ENCODE measurements around the gene FGF22. TPM values are rescaled to one million over a fixed set of nuclear protein-coding genes. Genes with fewer than 3 reads are reported as not detected.

Gene FGF22
- total and polyA plus RNA-seq, 2 donors (not counting 1 experiment from before 2014, with no cell fraction given): 0.34 to 2.9 TPM

DNA sequence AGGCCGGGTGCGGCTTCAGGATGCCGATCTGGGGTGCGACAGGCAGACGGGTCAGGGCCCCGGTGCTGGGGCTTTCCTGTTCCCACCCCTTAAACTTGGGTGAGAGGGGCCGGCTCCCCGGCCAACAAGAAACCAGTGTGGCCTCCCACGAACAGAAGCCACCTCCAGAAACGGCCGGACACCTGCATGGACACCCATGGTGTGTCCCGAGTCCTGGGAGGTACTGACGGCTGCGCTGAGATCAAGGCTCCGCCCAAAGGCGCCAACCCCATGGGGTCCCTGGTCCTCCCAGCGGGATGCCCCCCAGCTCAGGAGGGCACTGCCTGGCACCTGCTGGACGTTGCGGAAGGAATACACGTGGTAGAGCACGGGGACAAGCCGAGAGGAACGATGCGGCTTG, 17.9 kb upstream of the FGF22 start:
- no peaks in the 10 kb centered on the region for H3K27me3 ChIP-seq (replicated peaks in 1 of 4; ENCODE audit: control extremely low read depth in 1 of 4, control insufficient read depth in 3 of 4, insufficient read depth in 4 of 4, low read length in 3 of 4)
- no peak overlapping the region for H3K27ac Mint-ChIP-seq
- DNase-seq (no peak), ATAC-seq (ENCODE audit: low read depth) (no peak)
- H3K4me3 ChIP-seq (ENCODE audit: control extremely low read depth in 1 of 5, extremely low read depth in 1 of 5, insufficient read depth in 1 of 5, low read depth in 2 of 5, low read length in 4 of 5): no peak overlapping the region
- ChIA-PET POLR2A (no interaction called here), CTCF (no interaction called here)
- intact Hi-C loops (cut with micrococcal nuclease): no loop called here
- H3K36me3 ChIP-seq (replicated peaks in 1 of 2; ENCODE audit: control extremely low read depth in 1 of 2, control insufficient read depth in 1 of 2, extremely low read depth in 1 of 2, insufficient read depth in 2 of 2, low read length in 1 of 2): peaks cover 0 to 40% of the 10 kb centered on the region in 2 experiments
- TF ChIP-seq, protein P1, sequence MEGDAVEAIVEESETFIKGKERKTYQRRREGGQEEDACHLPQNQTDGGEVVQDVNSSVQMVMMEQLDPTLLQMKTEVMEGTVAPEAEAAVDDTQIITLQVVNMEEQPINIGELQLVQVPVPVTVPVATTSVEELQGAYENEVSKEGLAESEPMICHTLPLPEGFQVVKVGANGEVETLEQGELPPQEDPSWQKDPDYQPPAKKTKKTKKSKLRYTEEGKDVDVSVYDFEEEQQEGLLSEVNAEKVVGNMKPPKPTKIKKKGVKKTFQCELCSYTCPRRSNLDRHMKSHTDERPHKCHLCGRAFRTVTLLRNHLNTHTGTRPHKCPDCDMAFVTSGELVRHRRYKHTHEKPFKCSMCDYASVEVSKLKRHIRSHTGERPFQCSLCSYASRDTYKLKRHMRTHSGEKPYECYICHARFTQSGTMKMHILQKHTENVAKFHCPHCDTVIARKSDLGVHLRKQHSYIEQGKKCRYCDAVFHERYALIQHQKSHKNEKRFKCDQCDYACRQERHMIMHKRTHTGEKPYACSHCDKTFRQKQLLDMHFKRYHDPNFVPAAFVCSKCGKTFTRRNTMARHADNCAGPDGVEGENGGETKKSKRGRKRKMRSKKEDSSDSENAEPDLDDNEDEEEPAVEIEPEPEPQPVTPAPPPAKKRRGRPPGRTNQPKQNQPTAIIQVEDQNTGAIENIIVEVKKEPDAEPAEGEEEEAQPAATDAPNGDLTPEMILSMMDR (IDR thresholded peaks at IDR 0.05): no peak
- no peak for TF ChIP-seq EZH2 (IDR thresholded peaks at IDR 0.05; ENCODE audit: borderline replicate concordance, insufficient read depth, low read depth, low read length, poor library complexity, severe bottlenecking)
- no peaks in the 10 kb centered on the region for H3K79me2 ChIP-seq (ENCODE audit: control insufficient read depth, insufficient read depth, low read length)
- no peaks in the 10 kb centered on the region for H3K27me3 Mint-ChIP-seq
- no peaks in the 10 kb centered on the region for H3K9me3 ChIP-seq (ENCODE audit: control extremely low read depth in 1 of 3, control insufficient read depth in 2 of 3, insufficient read depth in 1 of 3, low read length in 2 of 3)
- no peaks in the 10 kb centered on the region for H3K9me3 Mint-ChIP-seq (ENCODE audit: insufficient read depth)
- 99% methylated on average over 24 of the region's 24 CpGs for WGBS (ENCODE audit: insufficient coverage)
- H3K4me1 Mint-ChIP-seq: peaks cover 2% of the 10 kb centered on the region
- no peak overlapping the region for H3K9ac ChIP-seq (ENCODE audit: low read length)
- no peak overlapping the region for H2AFZ ChIP-seq (ENCODE audit: insufficient read depth, low read depth, low read length, poor library complexity, severe bottlenecking)
- H3K27ac ChIP-seq (ENCODE audit: low read length in 2 of 2): no peak overlapping the region
- no peak overlapping the region for H3K4me3 Mint-ChIP-seq
- H4K20me1 ChIP-seq (ENCODE audit: control insufficient read depth, insufficient read depth, low read length, poor library complexity, severe bottlenecking): peaks cover 9% of the 10 kb centered on the region
- H3K4me1 ChIP-seq (ENCODE audit: control insufficient read depth in 2 of 2, insufficient read depth in 2 of 2, low read length in 2 of 2): no peaks in the 10 kb centered on the region
- no peak overlapping the region for H3K4me2 ChIP-seq (replicated peaks; ENCODE audit: low read depth, low read length, poor library complexity, severe bottlenecking)

DNA sequence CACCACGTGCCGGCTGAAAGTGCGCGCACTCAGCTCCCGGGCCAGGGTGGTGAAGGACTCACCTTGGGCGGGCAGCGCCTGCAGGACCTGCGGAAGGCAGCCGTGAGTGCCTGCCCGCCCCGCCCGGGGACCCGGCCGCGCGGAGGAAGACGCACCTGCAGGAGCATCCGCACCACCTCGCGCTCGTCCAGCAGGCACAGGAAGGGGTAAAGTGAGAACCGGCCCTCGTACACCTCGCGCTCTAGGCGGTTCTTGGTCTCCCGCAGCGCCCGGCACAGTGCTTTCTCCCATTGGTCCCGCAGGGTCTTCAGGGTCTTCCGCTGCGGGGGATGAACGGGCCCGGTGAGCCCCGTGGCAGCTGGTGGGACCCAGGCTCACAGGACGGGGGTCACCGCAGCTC, 17.0 kb upstream of the FGF22 start:
- Histone ChIP-seq H2AFZ (ENCODE audit: insufficient read depth, low read depth, low read length, poor library complexity, severe bottlenecking) (no peak overlapping the region), H3K27ac (ENCODE audit: low read length in 2 of 2) (no peak overlapping the region), H3K9ac (ENCODE audit: low read length) (no peak overlapping the region), H3K9me3 (ENCODE audit: control extremely low read depth in 1 of 3, control insufficient read depth in 2 of 3, insufficient read depth in 1 of 3, low read length in 2 of 3) (no peaks in the 10 kb centered on the region), H3K4me3 (ENCODE audit: control extremely low read depth in 1 of 5, extremely low read depth in 1 of 5, insufficient read depth in 1 of 5, low read depth in 2 of 5, low read length in 4 of 5) (no peak overlapping the region), H3K4me1 (ENCODE audit: control insufficient read depth in 2 of 2, insufficient read depth in 2 of 2, low read length in 2 of 2) (no peaks in the 10 kb centered on the region), H3K4me2 (replicated peaks; ENCODE audit: low read depth, low read length, poor library complexity, severe bottlenecking) (no peak overlapping the region), H4K20me1 (ENCODE audit: control insufficient read depth, insufficient read depth, low read length, poor library complexity, severe bottlenecking) (peaks cover 11% of the 10 kb centered on the region), H3K36me3 (replicated peaks in 1 of 2; ENCODE audit: control extremely low read depth in 1 of 2, control insufficient read depth in 1 of 2, extremely low read depth in 1 of 2, insufficient read depth in 2 of 2, low read length in 1 of 2) (peaks cover 0 to 40% of the 10 kb centered on the region in 2 experiments), H3K27me3 (replicated peaks in 1 of 4; ENCODE audit: control extremely low read depth in 1 of 4, control insufficient read depth in 3 of 4, insufficient read depth in 4 of 4, low read length in 3 of 4) (no peaks in the 10 kb centered on the region), H3K79me2 (ENCODE audit: control insufficient read depth, insufficient read depth, low read length) (peaks cover 2% of the 10 kb centered on the region)
- Mint-ChIP-seq H3K4me1 (no peaks in the 10 kb centered on the region), H3K4me3 (no peak overlapping the region), H3K27me3 (no peaks in the 10 kb centered on the region), H3K27ac (no peak overlapping the region), H3K9me3 (ENCODE audit: insufficient read depth) (no peaks in the 10 kb centered on the region)
- TF ChIP-seq EZH2 (IDR thresholded peaks at IDR 0.05; ENCODE audit: borderline replicate concordance, insufficient read depth, low read depth, low read length, poor library complexity, severe bottlenecking): no peak
- TF ChIP-seq, protein P1 (IDR thresholded peaks at IDR 0.05): no peak
- ChIA-PET CTCF (no interaction called here), POLR2A (no interaction called here)
- WGBS (ENCODE audit: insufficient coverage): 96% methylated on average over 37 of the region's 37 CpGs
- ATAC-seq (ENCODE audit: low read depth): no peak
- intact Hi-C loops (cut with micrococcal nuclease): no loop called here
- no peak for DNase-seq

All from B cell (primary cell).